ENCODE measurements around the gene IFIT5.

GRCh38 chr10:89458291-89458690 lies 43.9 kb downstream of the IFIT5 start:
- TF ChIP-seq POLR2AphosphoS5 (IDR thresholded peaks at IDR 0.05): no peak
- no peak for TF ChIP-seq POLR2A (IDR thresholded peaks at IDR 0.05)
- TF ChIP-seq, protein P1, sequence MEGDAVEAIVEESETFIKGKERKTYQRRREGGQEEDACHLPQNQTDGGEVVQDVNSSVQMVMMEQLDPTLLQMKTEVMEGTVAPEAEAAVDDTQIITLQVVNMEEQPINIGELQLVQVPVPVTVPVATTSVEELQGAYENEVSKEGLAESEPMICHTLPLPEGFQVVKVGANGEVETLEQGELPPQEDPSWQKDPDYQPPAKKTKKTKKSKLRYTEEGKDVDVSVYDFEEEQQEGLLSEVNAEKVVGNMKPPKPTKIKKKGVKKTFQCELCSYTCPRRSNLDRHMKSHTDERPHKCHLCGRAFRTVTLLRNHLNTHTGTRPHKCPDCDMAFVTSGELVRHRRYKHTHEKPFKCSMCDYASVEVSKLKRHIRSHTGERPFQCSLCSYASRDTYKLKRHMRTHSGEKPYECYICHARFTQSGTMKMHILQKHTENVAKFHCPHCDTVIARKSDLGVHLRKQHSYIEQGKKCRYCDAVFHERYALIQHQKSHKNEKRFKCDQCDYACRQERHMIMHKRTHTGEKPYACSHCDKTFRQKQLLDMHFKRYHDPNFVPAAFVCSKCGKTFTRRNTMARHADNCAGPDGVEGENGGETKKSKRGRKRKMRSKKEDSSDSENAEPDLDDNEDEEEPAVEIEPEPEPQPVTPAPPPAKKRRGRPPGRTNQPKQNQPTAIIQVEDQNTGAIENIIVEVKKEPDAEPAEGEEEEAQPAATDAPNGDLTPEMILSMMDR (IDR thresholded peaks at IDR 0.05 in 8 of 11, conservative IDR thresholded peaks at IDR 0.05 in 3 of 11): no peak
